A549 (cell line): ENCODE measurements around the gene RGS17. TPM values are rescaled to one million over a fixed set of nuclear protein-coding genes. Genes with fewer than 3 reads are reported as not detected.

Experiments
- ATAC-seq, 2 experiments: fragments of 200-7000 bp in 1 of 2; fragments of >200 bp in 1 of 2; cut with Nextera tagmentation in 1 of 2; cut with Tn5 transposase in 1 of 2; 3 replicates each; pipeline versions ENCODE4 v1.8.0 to v1.9.1; 2018 to 2020; ENCODE audit warnings: mild to moderate bottlenecking in 1 of 2, moderate library complexity in 1 of 2
- CTCF ChIA-PET: fragments of 300-600 bp; sonication (Branson Sonifier 250); formaldehyde crosslinking; extraction: SDS; loops from one replicate; lab custom pipeline; 2021; ENCODE audit warnings: antibody characterized with exemption, inconsistent platforms; lab: Yijun Ruan, JAX
- POLR2A ChIA-PET: fragments of 350-600 bp; formaldehyde crosslinking; extraction: SDS; loops from one replicate; lab custom pipeline; 2021; ENCODE audit warnings: antibody characterized with exemption, inconsistent platforms; lab: Yijun Ruan, JAX
- DNase-seq, 2 experiments: peaks; one replicate each; pipeline versions ENCODE4 v3.0.0 to v3.0.0-alpha.2; 2011 to 2016; ENCODE audit warnings: low read depth in 1 of 2, low spot score in 1 of 2
- FAIRE-seq: peaks from 2 replicates; lab custom pipeline; 2011; peaks lifted over from hg19 to GRCh38; lab: Jason Lieb, UNC
- H3K27ac ChIP-seq, 2 experiments: fragments of >200 bp; sonication (Bioruptor Twin); formaldehyde crosslinking; 3 replicates each; pipeline ENCODE4 v1.5.1; 2016 to 2017
- H3K4me1 ChIP-seq: fragments of >200 bp; sonication (Bioruptor Twin); formaldehyde crosslinking; 3 replicates; pipeline ENCODE4 v1.6.1; 2016
- H3K4me2 ChIP-seq: fragments of >200 bp; sonication (Bioruptor Twin); formaldehyde crosslinking; 3 replicates; pipeline ENCODE4 v1.6.1; 2016
- H3K4me3 ChIP-seq: fragments of >200 bp; sonication (Bioruptor Twin); formaldehyde crosslinking; 3 replicates; pipeline ENCODE4 v1.5.1; 2016
- H3K9me3 ChIP-seq: fragments of >200 bp; sonication (Bioruptor Twin); formaldehyde crosslinking; 3 replicates; pipeline ENCODE4 v1.6.1; 2016
- ATOH8 ChIP-seq: fragments of 250-450 bp; sonication (Bioruptor Pico); IDR thresholded peaks from 2 replicates; pipeline ENCODE4 v1.5.0; 2020; ENCODE audit warnings: low read depth, mild to moderate bottlenecking, moderate library complexity
- CBX2 ChIP-seq: fragments of 200-600 bp; sonication (generic); IDR thresholded peaks from 2 replicates; pipeline ENCODE4 v1.6.1; 2016; ENCODE audit warnings: low read depth, mild to moderate bottlenecking, borderline replicate concordance
- CHD4 ChIP-seq: fragments of 200-600 bp; sonication (generic); IDR thresholded peaks from 2 replicates; pipeline ENCODE4 v1.6.1; 2016; ENCODE audit warnings: antibody characterized with exemption, mild to moderate bottlenecking, borderline replicate concordance
- CTCF ChIP-seq: fragments of >200 bp; sonication (Bioruptor Twin); formaldehyde crosslinking; IDR thresholded peaks from 3 replicates; pipeline ENCODE4 v1.5.1; 2016
- E2F6 ChIP-seq: IDR thresholded peaks from 2 replicates; pipeline ENCODE4 v1.6.1; 2012; ENCODE audit warnings: low read depth, borderline replicate concordance
- EP300 ChIP-seq, 2 experiments: fragments of >200 bp; sonication (Bioruptor Twin); formaldehyde crosslinking; IDR thresholded peaks; 2 replicates in 1 of 2; 3 replicates in 1 of 2; pipeline ENCODE4 v1.6.1; 2016 to 2017
- FOSB ChIP-seq: fragments of 250-450 bp; sonication (Bioruptor Pico); IDR thresholded peaks from 2 replicates; pipeline ENCODE4 v1.5.0; 2020; ENCODE audit warnings: mild to moderate bottlenecking, moderate library complexity
- FOSL2 ChIP-seq, 2 experiments: fragments of 450-650 bp in 1 of 2; fragments of >200 bp in 1 of 2; sonication (Bioruptor Twin) in 1 of 2; formaldehyde crosslinking; IDR thresholded peaks; 2 replicates each; pipeline versions ENCODE4 v1.5.0 to v1.6.1; 2016 to 2020; ENCODE audit warnings: mild to moderate bottlenecking in 1 of 2, moderate library complexity in 1 of 2
- GATA3 ChIP-seq: IDR thresholded peaks from 2 replicates; pipeline ENCODE4 v1.6.1; 2012; ENCODE audit warnings: borderline replicate concordance
- HOXB5 ChIP-seq: fragments of 250-450 bp; sonication (Bioruptor Pico); IDR thresholded peaks from 2 replicates; pipeline ENCODE4 v1.5.0; 2020; ENCODE audit warnings: mild to moderate bottlenecking, moderate library complexity
- MAX ChIP-seq: IDR thresholded peaks from 2 replicates; pipeline ENCODE4 v1.6.1; 2012
- MAZ ChIP-seq: fragments of 150-350 bp; IDR thresholded peaks from 2 replicates; pipeline ENCODE4 v1.6.1; 2014; ENCODE audit warnings: antibody characterized with exemption, low read depth, low read length, borderline replicate concordance
- RAD21 ChIP-seq, 2 experiments: fragments of >200 bp in 1 of 2; sonication (Bioruptor Twin) in 1 of 2; formaldehyde crosslinking in 1 of 2; IDR thresholded peaks in 1 of 2; conservative IDR thresholded peaks in 1 of 2; 2 replicates in 1 of 2; 3 replicates in 1 of 2; pipeline ENCODE4 v1.6.1; 2012 to 2018; ENCODE audit warnings: inconsistent platforms in 1 of 2
- RARB ChIP-seq: fragments of 250-450 bp; sonication (Bioruptor Pico); IDR thresholded peaks from 2 replicates; pipeline ENCODE4 v1.8.0; 2021; ENCODE audit warnings: mild to moderate bottlenecking, moderate library complexity
- SMC3 ChIP-seq: fragments of >200 bp; sonication (Bioruptor Twin); formaldehyde crosslinking; IDR thresholded peaks from 3 replicates; pipeline ENCODE4 v1.6.1; 2018; ENCODE audit warnings: inconsistent platforms
- TFCP2L1 ChIP-seq: fragments of 250-450 bp; sonication (Bioruptor Pico); IDR thresholded peaks from 2 replicates; pipeline ENCODE4 v1.5.0; 2021; ENCODE audit warnings: mild to moderate bottlenecking
- WGBS: methylation state at CpG from one replicate; pipeline ENCODE4 v1.1.6; 2017; ENCODE audit errors: missing lambda C conversion rate; 5-methylcytosine and 5-hydroxymethylcytosine counted together
- polyA plus RNA-seq, 4 experiments: library from polyadenylated mRNA; depleted of rRNA in 3 of 4; stranded (reverse); fragments of >200 nt; fragmentation: RNase III in 1 of 4; extraction: RNeasy Plus Mini Kit Qiagen cat#74134 plus additional on column Dnase treatment in 1 of 4; gene quantifications; 2 replicates in 3 of 4; 3 replicates in 1 of 4; pipeline ENCODE4 v1.2.3, GENCODE V29; 2011 to 2017

RGS17 gene
- polyA plus RNA-seq, 2 of the 4 experiments (the other 2 are of a cell fraction) = 3.2 to 9.8 TPM

- Histone ChIP-seq H3K4me2 (no peak overlapping the region), H3K4me1 (peaks cover 13% of the 10 kb centered on the region; the same call in 2 of the 3 replicates), H3K4me3 (no peak overlapping the region), H3K9me3 (peaks cover 3% of the 10 kb centered on the region; the same call in 1 of the 3 replicates), H3K27ac (no peak overlapping the region)
- DNase-seq = no peak
- TF ChIP-seq SMC3 (peak; percentile 46; the same call in 2 of the 3 replicates), EP300 (IDR thresholded peaks at IDR 0.05) (no peak), RAD21 (conservative IDR thresholded peaks at IDR 0.05 in 1 of 2, IDR thresholded peaks at IDR 0.05 in 1 of 2) (peak; percentile 52 to 57; a peak in 3 of 5 replicates), CTCF (peak; percentile 36), GATA3 (no peak)
- TF ChIP-seq, all 56 proteins: peak for 3
- ATAC-seq (peak; percentile 67 to 68; a peak in 5 of 6 replicates), FAIRE-seq (no peak)
- POLR2A ChIA-PET = interaction anchor here (0.6 to 0.8 kb wide), 2 partner anchors 10 to 18 kb away, joined by 3 to 5 read pairs; no protein-coding TSS in a partner anchor
- CTCF ChIA-PET = interaction anchor here (0.6 to 1.7 kb wide), 3 partner anchors 12 to 232 kb away, joined by 3 to 5 read pairs (median 3); no protein-coding TSS in a partner anchor
Measured at GRCh38 chr6:153108315-153108714, 22.8 kb downstream of the RGS17 start.

GRCh38 chr6:153106021-153106420 lies 25.1 kb downstream of the RGS17 start:
- FAIRE-seq (no peak), ATAC-seq (no peak), DNase-seq (no peak)
- 80% methylated on average over 5 of the region's 5 CpGs for WGBS
- H3K9me3 ChIP-seq = no peaks in the 10 kb centered on the region
- ChIA-PET POLR2A (no interaction called here), CTCF (interaction anchor here (1.1 kb wide), 1 partner anchor 74 kb away, joined by 3 read pairs; no protein-coding TSS in a partner anchor)
- no peak overlapping the region for H3K27ac ChIP-seq
- H3K4me1 ChIP-seq = peaks cover 13% of the 10 kb centered on the region; the same call in 2 of the 3 replicates
- H3K4me3 ChIP-seq = no peak overlapping the region
- H3K4me2 ChIP-seq = no peak overlapping the region
- no peak for TF ChIP-seq CBX2
- no peak for TF ChIP-seq FOSB (CRISPR knock-in tag)
- TF ChIP-seq MAX = no peak
- no peak for TF ChIP-seq TFCP2L1 (CRISPR knock-in tag)
- no peak for TF ChIP-seq ATOH8
- no peak for TF ChIP-seq RARB (CRISPR knock-in tag)
- TF ChIP-seq MAZ = no peak
- no peak for TF ChIP-seq E2F6
- TF ChIP-seq CHD4 = no peak
- no peak for TF ChIP-seq HOXB5 (CRISPR knock-in tag)

GRCh38 chr6:153104220-153104619 lies 26.9 kb downstream of the RGS17 start:
- no peak for ATAC-seq
- Histone ChIP-seq H3K27ac (no peak overlapping the region), H3K4me1 (peaks cover 10% of the 10 kb centered on the region; the same call in 2 of the 3 replicates), H3K9me3 (no peaks in the 10 kb centered on the region), H3K4me3 (no peak overlapping the region), H3K4me2 (peak overlapping the region; percentile 39)
- DNase-seq = no peak
- no peak for FAIRE-seq
- POLR2A ChIA-PET = no interaction called here
- TF ChIP-seq GATA3 (no peak), FOSL2 (IDR thresholded peaks at IDR 0.05) (no peak), FOSL2 (CRISPR knock-in tag; IDR thresholded peaks at IDR 0.05) (0 out of 2 replicates have a peak, but pooled peaks have one; percentile 4)
- CTCF ChIA-PET = interaction anchor here (0.9 kb wide), 1 partner anchor 11 kb away, joined by 3 read pairs; no protein-coding TSS in a partner anchor
- WGBS = 24% methylated on average over 4 of the region's 4 CpGs
